Thyroid gland (tissue), 4 donors: ENCODE data around the gene AGBL4.

Experiments
- CTCF ChIP-seq, 6 experiments: fragments of 200-600 bp in 3 of 6; fragments of 450-650 bp in 3 of 6; sonication (generic) in 3 of 6; IDR thresholded peaks; one replicate each; pipeline ENCODE4 v1.5.1; 2016 to 2019; ENCODE audit warnings: antibody characterized with exemption in 6 of 6, mild to moderate bottlenecking in 2 of 6, inconsistent platforms in 1 of 6, moderate library complexity in 1 of 6
- POLR2A ChIP-seq, 2 donors: fragments of 450-650 bp; IDR thresholded peaks; one replicate each; pipeline ENCODE4 v1.6.1; 2017; ENCODE audit warnings: antibody characterized with exemption in 2 of 2, mild to moderate bottlenecking in 2 of 2, moderate library complexity in 1 of 2

GRCh38 chr1:49306507-49307070, 717.2 kb downstream of the AGBL4 start:
- TF ChIP-seq CTCF (IDR thresholded peaks at IDR 0.05) (no peak), POLR2A (IDR thresholded peaks at IDR 0.05) (no peak)
